Measurements from ENCODE around the gene SH3BP4. TPM values are rescaled to one million over a fixed set of nuclear protein-coding genes. Genes with fewer than 3 reads are reported as not detected.
A peak's percentile ranks its signal among the peaks of the same experiment; 100 is the strongest.

The SH3BP4 gene, protein sequence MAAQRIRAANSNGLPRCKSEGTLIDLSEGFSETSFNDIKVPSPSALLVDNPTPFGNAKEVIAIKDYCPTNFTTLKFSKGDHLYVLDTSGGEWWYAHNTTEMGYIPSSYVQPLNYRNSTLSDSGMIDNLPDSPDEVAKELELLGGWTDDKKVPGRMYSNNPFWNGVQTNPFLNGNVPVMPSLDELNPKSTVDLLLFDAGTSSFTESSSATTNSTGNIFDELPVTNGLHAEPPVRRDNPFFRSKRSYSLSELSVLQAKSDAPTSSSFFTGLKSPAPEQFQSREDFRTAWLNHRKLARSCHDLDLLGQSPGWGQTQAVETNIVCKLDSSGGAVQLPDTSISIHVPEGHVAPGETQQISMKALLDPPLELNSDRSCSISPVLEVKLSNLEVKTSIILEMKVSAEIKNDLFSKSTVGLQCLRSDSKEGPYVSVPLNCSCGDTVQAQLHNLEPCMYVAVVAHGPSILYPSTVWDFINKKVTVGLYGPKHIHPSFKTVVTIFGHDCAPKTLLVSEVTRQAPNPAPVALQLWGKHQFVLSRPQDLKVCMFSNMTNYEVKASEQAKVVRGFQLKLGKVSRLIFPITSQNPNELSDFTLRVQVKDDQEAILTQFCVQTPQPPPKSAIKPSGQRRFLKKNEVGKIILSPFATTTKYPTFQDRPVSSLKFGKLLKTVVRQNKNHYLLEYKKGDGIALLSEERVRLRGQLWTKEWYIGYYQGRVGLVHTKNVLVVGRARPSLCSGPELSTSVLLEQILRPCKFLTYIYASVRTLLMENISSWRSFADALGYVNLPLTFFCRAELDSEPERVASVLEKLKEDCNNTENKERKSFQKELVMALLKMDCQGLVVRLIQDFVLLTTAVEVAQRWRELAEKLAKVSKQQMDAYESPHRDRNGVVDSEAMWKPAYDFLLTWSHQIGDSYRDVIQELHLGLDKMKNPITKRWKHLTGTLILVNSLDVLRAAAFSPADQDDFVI
- 10 to 100 TPM; 29.3 to 63.0 (median 42.9) TPM for total RNA-seq

- Histone ChIP-seq H3K27me3 (no peaks in the 10 kb centered on the region), H3K4me3 (peak within 1 kb of the TSS; percentile 85 to 97), H3K4me1 (peaks cover 0 to 59% (median 12%) of the 10 kb centered on the region in 3 donors), H3K27ac (peak within 1 kb of the TSS; percentile 73 to 92 (median 88)), H3K36me3 (no peaks in the 10 kb centered on the region), H3K9me3 (no peaks in the 10 kb centered on the region)
- no CpG with 5 or more reads among the region's 88 CpGs for WGBS, 2 donors (ENCODE audit: low coverage in 1 of 2)
- TF ChIP-seq EP300 (IDR thresholded peaks at IDR 0.05) (no peak), CTCF (IDR thresholded peaks at IDR 0.05) (no peak), POLR2AphosphoS5 (IDR thresholded peaks at IDR 0.05) (peak; percentile 40), POLR2A (IDR thresholded peaks at IDR 0.05) (peak in 1 of 2 donors; percentile 40)
- peak; percentile 87 for ATAC-seq
Observed at GRCh38 chr2:234951664-234952269, at the start of gene SH3BP4. TSS of gene SH3BP4 (plus strand) at chr2:234952017. CDS start at chr2:235035003, 82,986 bp downstream.

DNA sequence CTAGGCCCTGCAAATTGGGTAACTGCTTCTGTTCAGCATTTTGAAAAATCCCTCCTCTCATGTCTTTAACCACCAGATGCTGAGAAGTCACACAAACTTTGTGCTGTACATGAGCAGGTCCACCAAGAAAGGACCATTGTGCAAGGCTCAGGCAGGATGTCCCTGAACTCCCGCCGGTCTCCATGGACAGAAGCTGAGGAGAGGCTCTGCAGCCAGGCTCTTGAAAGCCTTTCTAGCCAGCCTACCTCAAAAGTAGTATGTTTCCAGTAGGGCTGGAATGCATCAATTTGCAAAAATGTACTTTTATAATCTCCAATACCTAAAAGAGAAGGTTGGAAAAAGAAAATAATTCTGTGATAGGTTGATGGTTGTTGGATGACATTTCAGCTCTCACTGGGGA is 47.0 kb upstream of the SH3BP4 start:
- H3K4me1 ChIP-seq = no peaks in the 10 kb centered on the region
- WGBS, 2 donors (ENCODE audit: low coverage in 1 of 2) = 100% methylated on average over 2 of the region's 2 CpGs; no CpG with 5 or more reads in 1 of the 2 donors
- H3K27ac ChIP-seq = no peak overlapping the region
- ATAC-seq = no peak
- no peak overlapping the region for H3K4me3 ChIP-seq
- H3K27me3 ChIP-seq = no peaks in the 10 kb centered on the region
- TF ChIP-seq POLR2AphosphoS5 (IDR thresholded peaks at IDR 0.05) (no peak), EP300 (IDR thresholded peaks at IDR 0.05) (no peak), CTCF (IDR thresholded peaks at IDR 0.05) (no peak), POLR2A (IDR thresholded peaks at IDR 0.05) (no peak)
- no peaks in the 10 kb centered on the region for H3K36me3 ChIP-seq
- no peaks in the 10 kb centered on the region for H3K9me3 ChIP-seq

DNA sequence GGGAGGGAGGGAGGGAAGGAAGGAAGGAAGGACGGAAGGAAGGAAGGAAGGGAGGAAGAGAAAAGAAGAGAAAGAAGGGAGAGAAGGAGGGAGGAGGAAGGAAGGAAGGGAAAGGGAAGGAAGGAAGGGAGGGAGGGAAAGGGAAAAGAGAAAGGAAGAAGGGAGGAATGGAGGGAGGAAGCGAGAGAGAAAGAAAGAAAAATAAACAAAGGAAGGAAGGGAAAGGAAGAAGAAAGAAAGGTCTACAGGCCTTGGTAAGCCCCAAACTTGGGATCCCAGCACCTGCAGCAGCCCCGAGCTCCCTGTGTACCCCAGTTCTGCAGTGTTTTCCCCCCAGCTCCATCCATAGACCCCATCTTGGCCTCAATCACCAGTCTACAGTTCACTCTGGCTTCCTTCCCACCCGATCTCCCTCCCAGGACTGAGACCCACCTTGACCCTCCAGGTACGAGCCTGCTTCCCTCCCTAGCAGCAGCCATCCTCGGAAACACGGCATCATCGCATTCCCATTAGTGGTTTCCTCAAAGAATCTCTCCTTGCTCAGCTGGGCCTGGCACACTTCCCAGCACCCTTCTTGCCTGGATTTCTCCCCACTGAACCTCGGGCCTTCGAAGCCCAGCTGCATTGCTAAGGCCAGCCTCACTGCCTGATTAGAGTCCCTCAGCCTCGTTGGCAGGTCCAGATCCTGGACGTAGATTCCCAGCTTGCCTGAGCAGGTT is 46.1 kb upstream of the SH3BP4 start:
- H3K36me3 ChIP-seq = no peaks in the 10 kb centered on the region
- no peak overlapping the region for H3K4me3 ChIP-seq
- WGBS, 2 donors (ENCODE audit: low coverage in 1 of 2) = 80 to 84% methylated on average over 9 of the region's 12 CpGs
- H3K27ac ChIP-seq = no peak overlapping the region
- no peak for ATAC-seq
- no peaks in the 10 kb centered on the region for H3K9me3 ChIP-seq
- H3K27me3 ChIP-seq = no peaks in the 10 kb centered on the region
- TF ChIP-seq POLR2A (IDR thresholded peaks at IDR 0.05) (no peak), EP300 (IDR thresholded peaks at IDR 0.05) (no peak), CTCF (IDR thresholded peaks at IDR 0.05) (no peak), POLR2AphosphoS5 (IDR thresholded peaks at IDR 0.05) (no peak)
- no peaks in the 10 kb centered on the region for H3K4me1 ChIP-seq

DNA sequence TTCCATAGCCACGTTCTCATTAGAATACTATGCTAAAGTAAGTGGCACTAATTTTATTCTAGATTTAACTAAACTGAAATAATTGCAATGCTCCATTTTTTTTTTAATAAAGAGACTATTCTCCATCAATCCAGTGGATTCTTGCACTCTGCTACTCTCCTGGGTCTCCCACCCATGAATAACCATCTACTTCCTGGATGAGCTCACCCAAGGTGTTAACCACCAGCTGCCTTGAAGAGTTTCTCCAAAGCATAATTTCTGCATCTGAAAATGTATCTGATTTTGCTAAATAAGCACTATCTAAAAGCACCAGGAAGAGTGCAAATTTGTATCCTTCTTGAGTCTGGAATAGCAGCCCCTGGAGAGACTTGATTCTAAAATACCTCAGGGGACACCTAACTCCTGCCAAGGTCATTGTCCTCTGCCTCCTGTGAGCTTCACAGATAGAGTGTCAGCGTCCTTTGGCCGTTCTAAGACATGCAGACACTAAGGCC is 41.6 kb upstream of the SH3BP4 start:
- H3K27me3 ChIP-seq = no peaks in the 10 kb centered on the region
- no peaks in the 10 kb centered on the region for H3K4me1 ChIP-seq
- H3K9me3 ChIP-seq = no peaks in the 10 kb centered on the region
- ATAC-seq = no peak
- no peak overlapping the region for H3K27ac ChIP-seq
- TF ChIP-seq POLR2A (IDR thresholded peaks at IDR 0.05) = no peak
- TF ChIP-seq CTCF (IDR thresholded peaks at IDR 0.05) = no peak
- no peak for TF ChIP-seq POLR2AphosphoS5 (IDR thresholded peaks at IDR 0.05)
- TF ChIP-seq EP300 (IDR thresholded peaks at IDR 0.05) = no peak
- H3K4me3 ChIP-seq = no peak overlapping the region
- 72 to 83% methylated on average over 3 of the region's 3 CpGs for WGBS, 2 donors (ENCODE audit: low coverage in 1 of 2)
- no peaks in the 10 kb centered on the region for H3K36me3 ChIP-seq

Data from gastroesophageal sphincter (tissue), 4 donors.